Measurements from ENCODE around the gene C4B.

C4B gene

GRCh38 chr6:32083812-32084768, 69.5 kb downstream of the C4B start:
- TF ChIP-seq, protein P1, sequence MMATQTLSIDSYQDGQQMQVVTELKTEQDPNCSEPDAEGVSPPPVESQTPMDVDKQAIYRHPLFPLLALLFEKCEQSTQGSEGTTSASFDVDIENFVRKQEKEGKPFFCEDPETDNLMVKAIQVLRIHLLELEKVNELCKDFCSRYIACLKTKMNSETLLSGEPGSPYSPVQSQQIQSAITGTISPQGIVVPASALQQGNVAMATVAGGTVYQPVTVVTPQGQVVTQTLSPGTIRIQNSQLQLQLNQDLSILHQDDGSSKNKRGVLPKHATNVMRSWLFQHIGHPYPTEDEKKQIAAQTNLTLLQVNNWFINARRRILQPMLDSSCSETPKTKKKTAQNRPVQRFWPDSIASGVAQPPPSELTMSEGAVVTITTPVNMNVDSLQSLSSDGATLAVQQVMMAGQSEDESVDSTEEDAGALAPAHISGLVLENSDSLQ (IDR thresholded peaks at IDR 0.05) = no peak
- TF ChIP-seq SP1 (IDR thresholded peaks at IDR 0.05) (no peak), L3MBTL2 (conservative IDR thresholded peaks at IDR 0.05) (no peak), ARNT (IDR thresholded peaks at IDR 0.05) (no peak), ELF4 (IDR thresholded peaks at IDR 0.05) (no peak), SUZ12 (IDR thresholded peaks at IDR 0.05) (no peak), BHLHE40 (IDR thresholded peaks at IDR 0.05; ENCODE audit: borderline replicate concordance) (no peak), FOXA1 (IDR thresholded peaks at IDR 0.05) (no peak), HDGF (IDR thresholded peaks at IDR 0.05; ENCODE audit: borderline replicate concordance) (no peak), LEF1 (IDR thresholded peaks at IDR 0.05; ENCODE audit: borderline replicate concordance) (no peak), CTBP1 (IDR thresholded peaks at IDR 0.05; ENCODE audit: borderline replicate concordance) (no peak), TARDBP (IDR thresholded peaks at IDR 0.05) (no peak), NFRKB (IDR thresholded peaks at IDR 0.05) (no peak), FOXM1 (IDR thresholded peaks at IDR 0.05; ENCODE audit: borderline replicate concordance) (no peak), ZNF384 (IDR thresholded peaks at IDR 0.05) (no peak), FOXK2 (IDR thresholded peaks at IDR 0.05) (no peak)
- POLR2A ChIA-PET = no interaction called here
- DNase-seq (ENCODE audit: extremely low spot score) = no peak
- CTCF ChIA-PET = no interaction called here

GRCh38 chr6:32084780-32085179, 70.2 kb downstream of the C4B start:
- POLR2A ChIA-PET = no interaction called here
- no peak for DNase-seq (ENCODE audit: extremely low spot score)
- CTCF ChIA-PET = no interaction called here
- no peak for TF ChIP-seq ARNT (IDR thresholded peaks at IDR 0.05)
- TF ChIP-seq FOXA1 (IDR thresholded peaks at IDR 0.05) = no peak
- no peak for TF ChIP-seq ZNF384 (IDR thresholded peaks at IDR 0.05)
- no peak for TF ChIP-seq BHLHE40 (IDR thresholded peaks at IDR 0.05; ENCODE audit: borderline replicate concordance)
- no peak for TF ChIP-seq ELF4 (IDR thresholded peaks at IDR 0.05)
- no peak for TF ChIP-seq L3MBTL2 (conservative IDR thresholded peaks at IDR 0.05)
- TF ChIP-seq CTBP1 (IDR thresholded peaks at IDR 0.05; ENCODE audit: borderline replicate concordance) = no peak
- no peak for TF ChIP-seq LEF1 (IDR thresholded peaks at IDR 0.05; ENCODE audit: borderline replicate concordance)
- no peak for TF ChIP-seq TARDBP (IDR thresholded peaks at IDR 0.05)
